Stimulated activated naive CD8-positive, alpha-beta T cell treated with anti-CD3 and anti-CD28 coated beads, Interleukin-15, Interleukin-2, amounts not matched to agents 100 ng/mL and 50 ng/mL, for 24 hours (primary cell): ENCODE measurements around the gene RASA4.
"Not testable (repeated sequence)": the region's sequence is repeated elsewhere in the genome, so short reads cannot be mapped to it uniquely, and the experiment has no call there.

Experiments used
- H3K27ac Mint-ChIP-seq: one replicate; pipeline ENCODE4 v1.8.0; 2021; ENCODE audit warnings: mild to moderate bottlenecking, mixed read lengths
- H3K27me3 Mint-ChIP-seq: one replicate; pipeline ENCODE4 v1.8.0; 2021; ENCODE audit warnings: mixed read lengths
- H3K36me3 Mint-ChIP-seq: one replicate; pipeline ENCODE4 v1.8.0; 2021; ENCODE audit warnings: low read depth, mixed read lengths
- H3K4me1 Mint-ChIP-seq: one replicate; pipeline ENCODE4 v1.8.0; 2021; ENCODE audit warnings: low read depth, mixed read lengths
- H3K4me3 Mint-ChIP-seq: one replicate; pipeline ENCODE4 v1.8.0; 2021; ENCODE audit warnings: mild to moderate bottlenecking, mixed read lengths
- H3K9me3 Mint-ChIP-seq: one replicate; pipeline ENCODE4 v1.8.0; 2021; ENCODE audit warnings: mixed read lengths

Gene RASA4

GRCh38 chr7:102532127-102532526 is 84.4 kb downstream of the RASA4 start:
- H3K36me3 Mint-ChIP-seq, H3K27me3 Mint-ChIP-seq, H3K4me1 Mint-ChIP-seq, H3K9me3 Mint-ChIP-seq, H3K4me3 Mint-ChIP-seq, H3K27ac Mint-ChIP-seq: not testable (repeated sequence)

GRCh38 chr7:102531583-102531982 is 85.0 kb downstream of the RASA4 start:
- not testable (repeated sequence) for H3K4me3 Mint-ChIP-seq, H3K4me1 Mint-ChIP-seq, H3K9me3 Mint-ChIP-seq, H3K36me3 Mint-ChIP-seq, H3K27me3 Mint-ChIP-seq, H3K27ac Mint-ChIP-seq

GRCh38 chr7:102527822-102528793 is 88.4 kb downstream of the RASA4 start:
- H3K27ac Mint-ChIP-seq, H3K4me3 Mint-ChIP-seq, H3K4me1 Mint-ChIP-seq, H3K36me3 Mint-ChIP-seq, H3K27me3 Mint-ChIP-seq, H3K9me3 Mint-ChIP-seq: not testable (repeated sequence)

DNA sequence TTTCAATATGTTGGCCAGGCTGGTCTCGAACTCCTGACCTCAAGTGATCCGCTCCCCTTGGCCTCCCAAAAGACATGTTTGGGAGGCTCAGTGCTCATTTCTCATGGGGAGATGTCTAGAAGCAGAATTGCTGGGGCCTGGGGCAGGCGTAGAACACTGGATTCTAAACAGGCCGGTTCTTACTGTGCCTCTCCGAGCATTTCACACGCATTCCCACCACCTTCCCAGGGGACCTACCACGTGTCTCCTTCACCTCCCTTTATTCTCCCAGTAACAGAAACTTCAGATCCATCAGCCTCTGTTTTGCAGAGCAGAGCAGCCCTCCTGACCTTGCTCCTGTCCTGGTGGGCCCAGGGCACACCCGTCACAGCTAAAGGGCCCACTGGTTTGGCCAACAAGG is 89.4 kb downstream of the RASA4 start:
- H3K27me3 Mint-ChIP-seq, H3K4me1 Mint-ChIP-seq, H3K36me3 Mint-ChIP-seq, H3K4me3 Mint-ChIP-seq, H3K27ac Mint-ChIP-seq, H3K9me3 Mint-ChIP-seq: not testable (repeated sequence)

GRCh38 chr7:102524803-102525202 is 91.8 kb downstream of the RASA4 start:
- H3K36me3 Mint-ChIP-seq, H3K4me1 Mint-ChIP-seq, H3K27me3 Mint-ChIP-seq, H3K27ac Mint-ChIP-seq, H3K4me3 Mint-ChIP-seq, H3K9me3 Mint-ChIP-seq: not testable (repeated sequence)
